SK-N-SH (cell line): ENCODE data around the gene AP1B1. TPM values are rescaled to one million over a fixed set of nuclear protein-coding genes. Genes with fewer than 3 reads are reported as not detected.

Source experiments
- CTCF ChIA-PET: fragments of 300-600, 350-600 bp; formaldehyde crosslinking; extraction: SDS; loops from one replicate; lab custom pipeline; 2021; lab: Yijun Ruan, JAX
- POLR2A ChIA-PET: fragments of 350-600 bp; sonication (Branson Sonifier 250); formaldehyde crosslinking; extraction: SDS; loops from one replicate; lab custom pipeline; 2020; ENCODE audit warnings: antibody characterized with exemption, inconsistent platforms; lab: Yijun Ruan, JAX
- DNase-seq: peaks from one replicate; pipeline ENCODE4 v3.0.0; 2012
- H2AFZ ChIP-seq: fragments of 200-600 bp; sonication (generic); 2 replicates; pipeline ENCODE4 v1.8.1; 2016; ENCODE audit warnings: antibody characterized with exemption, mild to moderate bottlenecking, low read depth
- H3F3A ChIP-seq: fragments of 200-600 bp; sonication (generic); replicated peaks from 2 replicates; pipeline ENCODE3; 2016; ENCODE audit warnings: antibody characterized with exemption, mild to moderate bottlenecking; ENCODE audit not compliant: insufficient read depth
- H3K27ac ChIP-seq, 2 experiments: fragments of 200-500 bp in 1 of 2; fragments of 200-600 bp in 1 of 2; sonication (Bioruptor generic) in 1 of 2; sonication (generic), shearing (Covaris generic) in 1 of 2; 2 replicates each; pipeline versions ENCODE4 v1.5.1 to v1.6.1; 2014 to 2016; ENCODE audit warnings: low read depth in 2 of 2, inconsistent platforms in 1 of 2, low read length in 1 of 2, mild to moderate bottlenecking in 1 of 2, mixed read lengths in 1 of 2
- H3K27me3 ChIP-seq: fragments of 200-600 bp; sonication (generic), shearing (Covaris generic); 2 replicates; pipeline ENCODE4 v1.6.1; 2016; ENCODE audit warnings: mixed run types; ENCODE audit not compliant: insufficient read depth
- H3K36me3 ChIP-seq, 2 experiments: fragments of 200-500 bp in 1 of 2; fragments of 200-600 bp in 1 of 2; sonication (Bioruptor generic) in 1 of 2; sonication (generic) in 1 of 2; replicated peaks in 1 of 2; 2 replicates each; pipeline versions ENCODE3 to v1.5.1; 2014 to 2016; ENCODE audit warnings: low read length in 1 of 2, mild to moderate bottlenecking in 1 of 2; ENCODE audit not compliant: insufficient read depth in 2 of 2, control insufficient read depth in 1 of 2
- H3K4me1 ChIP-seq, 2 experiments: fragments of 200-500 bp in 1 of 2; fragments of 200-600 bp in 1 of 2; sonication (Bioruptor generic) in 1 of 2; sonication (generic), shearing (Covaris generic) in 1 of 2; 2 replicates each; pipeline versions ENCODE4 v1.5.1 to v1.6.1; 2014 to 2016; ENCODE audit warnings: low read depth in 1 of 2, low read length in 1 of 2, mixed run types in 1 of 2; ENCODE audit not compliant: insufficient read depth in 2 of 2, control insufficient read depth in 1 of 2
- H3K4me2 ChIP-seq: fragments of 200-600 bp; sonication (generic), shearing (Covaris generic); 2 replicates; pipeline ENCODE4 v1.6.1; 2017; ENCODE audit warnings: mixed run types
- H3K4me3 ChIP-seq, 2 experiments: fragments of 200-500 bp in 1 of 2; fragments of 200-600 bp in 1 of 2; sonication (Bioruptor generic) in 1 of 2; sonication (generic), shearing (Covaris generic) in 1 of 2; 2 replicates each; pipeline versions ENCODE4 v1.5.1 to v1.8.1; 2014 to 2016; ENCODE audit warnings: low read depth in 2 of 2, inconsistent platforms in 1 of 2, low read length in 1 of 2, mild to moderate bottlenecking in 1 of 2, mixed read lengths in 1 of 2, moderate library complexity in 1 of 2
- H3K79me2 ChIP-seq: fragments of 200-600 bp; sonication (generic); 2 replicates; pipeline ENCODE4 v1.8.1; 2017; ENCODE audit warnings: mild to moderate bottlenecking; ENCODE audit not compliant: insufficient read depth
- H3K9ac ChIP-seq: fragments of 200-600 bp; sonication (generic); 2 replicates; pipeline ENCODE4 v1.6.1; 2017; ENCODE audit warnings: mixed run types
- H3K9me2 ChIP-seq: fragments of 200-600 bp; sonication (generic); 2 replicates; pipeline ENCODE4 v1.6.1; 2017; ENCODE audit warnings: mixed run types
- H3K9me3 ChIP-seq: fragments of 200-600 bp; sonication (generic); 2 replicates; pipeline ENCODE4 v1.6.1; 2017; ENCODE audit warnings: mixed run types, mild to moderate bottlenecking, moderate library complexity
- H4K20me1 ChIP-seq: fragments of 200-600 bp; sonication (generic); 2 replicates; pipeline ENCODE4 v1.6.1; 2017; ENCODE audit warnings: mild to moderate bottlenecking, mixed run types; ENCODE audit not compliant: insufficient read depth
- CTCF ChIP-seq: fragments of 200-600 bp; sonication (generic); IDR thresholded peaks from 2 replicates; pipeline ENCODE4 v1.6.1; 2017; ENCODE audit warnings: antibody characterized with exemption, mild to moderate bottlenecking, moderate library complexity
- ELF1 ChIP-seq: IDR thresholded peaks from 2 replicates; pipeline ENCODE4 v1.4.0; 2012
- FOSL2 ChIP-seq: IDR thresholded peaks from 2 replicates; pipeline ENCODE4 v1.4.0; 2012; ENCODE audit warnings: low read depth, mild to moderate bottlenecking, moderate library complexity, borderline replicate concordance
- MXI1 ChIP-seq: IDR thresholded peaks from 2 replicates; pipeline ENCODE4 v1.6.1; 2012; ENCODE audit warnings: mild to moderate bottlenecking, low read depth, low read length, improper control_type of control experiment
- POLR2AphosphoS5 ChIP-seq: IDR thresholded peaks from 2 replicates; pipeline ENCODE4 v1.6.1; 2012; ENCODE audit warnings: low read depth, low read length
- RAD21 ChIP-seq: IDR thresholded peaks from 2 replicates; pipeline ENCODE4 v1.6.1; 2012; ENCODE audit warnings: mild to moderate bottlenecking, low read length
- REST ChIP-seq: IDR thresholded peaks from 2 replicates; pipeline ENCODE4 v1.6.1; 2012; ENCODE audit warnings: mild to moderate bottlenecking, low read depth, low read length, moderate library complexity
- SIN3A ChIP-seq: IDR thresholded peaks from 2 replicates; pipeline ENCODE4 v1.6.1; 2012; ENCODE audit warnings: low read depth, mild to moderate bottlenecking, low read length, moderate library complexity, borderline replicate concordance
- WGBS: methylation state at CpG from one replicate; pipeline ENCODE4 v1.1.6; 2017; ENCODE audit warnings: low lambda C conversion rate; 5-methylcytosine and 5-hydroxymethylcytosine counted together
- polyA plus RNA-seq, 3 experiments: library from polyadenylated mRNA; depleted of rRNA; stranded (reverse); fragments of >200 nt; gene quantifications; 2 replicates each; pipeline ENCODE4 v1.2.3, GENCODE V29; 2012

The AP1B1 gene
- polyA plus RNA-seq, 1 of the 3 experiments (the other 2 are of a cell fraction), result 51.9 TPM

GRCh38 chr22:29374401-29374800 is 14.0 kb downstream of the AP1B1 start (continued):
- TF ChIP-seq SIN3A, result no peak
- TF ChIP-seq, all 33 proteins: peak for 0

- peaks cover 3 to 6% of the 10 kb centered on the region in 2 experiments for H3K36me3 ChIP-seq
Observed at GRCh38 chr22:29370537-29370936, 17.8 kb downstream of the AP1B1 start.

More at GRCh38 chr22:29370537-29370936, 17.8 kb downstream of the AP1B1 start:
- Histone ChIP-seq H3K27ac (no peak overlapping the region), H3K4me3 (no peak overlapping the region), H2AFZ (no peak overlapping the region), H3K9me2 (no peaks in the 10 kb centered on the region), H3K4me2 (no peak overlapping the region), H3K9me3 (no peaks in the 10 kb centered on the region), H3F3A (no peaks in the 10 kb centered on the region), H3K79me2 (peaks cover 12% of the 10 kb centered on the region), H4K20me1 (no peaks in the 10 kb centered on the region), H3K9ac (no peak overlapping the region), H3K4me1 (peaks cover 0 to 8% of the 10 kb centered on the region in 2 experiments; a peak in 2 of 4 replicates), H3K27me3 (no peaks in the 10 kb centered on the region)
- 80% methylated on average over 7 of the region's 7 CpGs for WGBS
- POLR2A ChIA-PET, result no interaction called here
- CTCF ChIA-PET, result no interaction called here
- no peak for TF ChIP-seq RAD21
- TF ChIP-seq ELF1, result no peak
- no peak for TF ChIP-seq FOSL2
- no peak for TF ChIP-seq SIN3A
- TF ChIP-seq CTCF, result no peak
- TF ChIP-seq POLR2AphosphoS5, result no peak
- no peak for TF ChIP-seq MXI1
- TF ChIP-seq REST, result no peak
- DNase-seq, result no peak
